Activated B cell treated with CpG ODN at 0.5 μM for 24 hours (primary cell): Measurements from ENCODE around the gene KIRREL3. TPM values are rescaled to one million over a fixed set of nuclear protein-coding genes. Genes with fewer than 3 reads are reported as not detected.

ENCODE experiments used
- ATAC-seq: fragments of 200-7000 bp; cut with Tn5 transposase; one replicate; pipeline ENCODE4 v1.10.0; 2021; ENCODE audit warnings: low read depth, mild to moderate bottlenecking, moderate library complexity
- CTCF ChIA-PET: fragments of 350-600 bp; sonication (Branson Sonifier 250); formaldehyde crosslinking; loops from one replicate; lab custom pipeline; 2021; ENCODE audit warnings: antibody characterized with exemption; lab: Charles Lee
- POLR2A ChIA-PET: fragments of 350-600 bp; sonication (Branson Sonifier 250); formaldehyde crosslinking; loops from one replicate; lab custom pipeline; 2021; ENCODE audit warnings: antibody characterized with exemption; lab: Charles Lee
- DNase-seq: peaks from one replicate; pipeline ENCODE4 v3.0.0; 2022
- H3K27ac Mint-ChIP-seq: one replicate; pipeline ENCODE4 v1.8.0; 2020; ENCODE audit warnings: mixed read lengths
- H3K27me3 Mint-ChIP-seq: one replicate; pipeline ENCODE4 v1.8.0; 2021; ENCODE audit warnings: mixed read lengths
- H3K36me3 Mint-ChIP-seq: one replicate; pipeline ENCODE4 v1.8.0; 2021; ENCODE audit warnings: low read depth, mixed read lengths
- H3K4me1 Mint-ChIP-seq: one replicate; pipeline ENCODE4 v1.8.0; 2021; ENCODE audit warnings: mixed read lengths
- H3K4me3 Mint-ChIP-seq: one replicate; pipeline ENCODE4 v1.8.0; 2020; ENCODE audit warnings: mild to moderate bottlenecking, mixed read lengths
- H3K9me3 Mint-ChIP-seq: one replicate; pipeline ENCODE4 v1.8.0; 2020; ENCODE audit warnings: mixed read lengths
- CTCF ChIP-seq: fragments of 200-600 bp; IDR thresholded peaks from one replicate; pipeline ENCODE4 v1.8.0; 2022; ENCODE audit warnings: antibody characterized with exemption, mild to moderate bottlenecking
- intact Hi-C: fragments of 100-400 bp; cut with micrococcal nuclease; formaldehyde crosslinking; loops from one replicate; pipeline ENCODE4 v1.15.1; 2024
- total RNA-seq: library from RNA; stranded (reverse); gene quantifications from 2 replicates; pipeline ENCODE4 v1.2.3, GENCODE V29; 2022

Gene KIRREL3
- total RNA-seq, 1 donor from 2014 or later = not detected

GRCh38 chr11:126683766-126684728 is 316.5 kb downstream of the KIRREL3 start:
- ChIA-PET POLR2A (no interaction called here), CTCF (no interaction called here)
- intact Hi-C loops = no loop called here
- no peaks in the 10 kb centered on the region for H3K36me3 Mint-ChIP-seq
- no peak overlapping the region for H3K4me3 Mint-ChIP-seq
- no peak for TF ChIP-seq CTCF
- DNase-seq = no peak
- H3K27me3 Mint-ChIP-seq = peaks cover 4% of the 10 kb centered on the region
- no peaks in the 10 kb centered on the region for H3K9me3 Mint-ChIP-seq
- H3K4me1 Mint-ChIP-seq = no peaks in the 10 kb centered on the region
- ATAC-seq = no peak
- H3K27ac Mint-ChIP-seq = no peak overlapping the region

GRCh38 chr11:126682590-126682989 is 318.0 kb downstream of the KIRREL3 start:
- H3K27me3 Mint-ChIP-seq = peaks cover 6% of the 10 kb centered on the region
- intact Hi-C loops = no loop called here
- POLR2A ChIA-PET = no interaction called here

DNA sequence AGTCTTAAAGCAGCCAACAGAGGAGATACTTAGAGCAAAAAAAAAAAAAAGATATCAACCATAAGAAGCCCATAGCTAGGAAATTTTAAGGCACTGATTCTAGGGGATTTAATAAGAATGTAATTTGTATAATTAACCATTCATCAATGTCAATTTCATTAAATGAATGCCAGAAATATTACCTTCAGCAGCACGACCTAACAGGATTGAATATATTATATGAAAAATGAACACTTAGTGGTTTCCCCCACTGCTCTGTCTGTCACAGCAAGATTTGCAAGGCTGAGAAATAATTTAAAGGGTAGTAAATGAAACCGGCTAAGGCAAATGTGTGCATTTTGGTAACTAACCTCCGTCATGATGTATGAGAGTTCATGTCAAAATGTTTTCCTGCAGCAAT is 319.9 kb downstream of the KIRREL3 start:
- intact Hi-C loops = no loop called here
- POLR2A ChIA-PET = no interaction called here
- no peak overlapping the region for H3K4me3 Mint-ChIP-seq
- DNase-seq (no peak), ATAC-seq (no peak)
- peaks cover 4% of the 10 kb centered on the region for H3K27me3 Mint-ChIP-seq
- H3K9me3 Mint-ChIP-seq = no peaks in the 10 kb centered on the region
- CTCF ChIA-PET = no interaction called here
- H3K4me1 Mint-ChIP-seq = no peaks in the 10 kb centered on the region
- H3K36me3 Mint-ChIP-seq = no peaks in the 10 kb centered on the region
- H3K27ac Mint-ChIP-seq = no peak overlapping the region
- TF ChIP-seq CTCF = no peak

More at GRCh38 chr11:126682590-126682989, 318.0 kb downstream of the KIRREL3 start:
- H3K4me3 Mint-ChIP-seq = no peak overlapping the region
- DNase-seq (no peak), ATAC-seq (no peak)
- H3K27ac Mint-ChIP-seq = no peak overlapping the region
- no peaks in the 10 kb centered on the region for H3K9me3 Mint-ChIP-seq
- H3K36me3 Mint-ChIP-seq = no peaks in the 10 kb centered on the region
- TF ChIP-seq CTCF = no peak
- H3K4me1 Mint-ChIP-seq = no peaks in the 10 kb centered on the region
- CTCF ChIA-PET = no interaction called here

GRCh38 chr11:126680131-126680530 is 320.4 kb downstream of the KIRREL3 start:
- no peaks in the 10 kb centered on the region for H3K4me1 Mint-ChIP-seq
- no peak overlapping the region for H3K27ac Mint-ChIP-seq
- no peak overlapping the region for H3K4me3 Mint-ChIP-seq
- intact Hi-C loops = no loop called here
- peaks cover 4% of the 10 kb centered on the region for H3K27me3 Mint-ChIP-seq
- no peak for ATAC-seq
- no peaks in the 10 kb centered on the region for H3K36me3 Mint-ChIP-seq
- DNase-seq = no peak
- CTCF ChIA-PET = no interaction called here
- no peak for TF ChIP-seq CTCF
- POLR2A ChIA-PET = no interaction called here
- H3K9me3 Mint-ChIP-seq = no peaks in the 10 kb centered on the region

GRCh38 chr11:126679033-126679432 is 321.5 kb downstream of the KIRREL3 start:
- ChIA-PET CTCF (no interaction called here), POLR2A (no interaction called here)
- H3K9me3 Mint-ChIP-seq = no peaks in the 10 kb centered on the region
- peaks cover 4% of the 10 kb centered on the region for H3K27me3 Mint-ChIP-seq
- no peak for TF ChIP-seq CTCF
- intact Hi-C loops = no loop called here
- H3K4me1 Mint-ChIP-seq = no peaks in the 10 kb centered on the region
- H3K27ac Mint-ChIP-seq = no peak overlapping the region
- no peaks in the 10 kb centered on the region for H3K36me3 Mint-ChIP-seq
- H3K4me3 Mint-ChIP-seq = no peak overlapping the region
- no peak for DNase-seq
- no peak for ATAC-seq
